GM18505 (cell line): ENCODE data around the gene ZC2HC1B.
A peak's percentile ranks its signal among the peaks of the same experiment; 100 is the strongest.
"Not testable (repeated sequence)": the region's sequence is repeated elsewhere in the genome, so short reads cannot be mapped to it uniquely, and the experiment has no call there.

Experiments
- ATAC-seq: cut with Tn5 transposase; IDR thresholded peaks from one replicate; pipeline ENCODE4 v1.9.1; 2021; ENCODE audit not compliant: unreplicated experiment
- POLR2A ChIP-seq: IDR thresholded peaks from 4 replicates; pipeline ENCODE4 v1.6.1; 2011; ENCODE audit warnings: borderline replicate concordance; ENCODE audit not compliant: insufficient read depth, insufficient read length; ENCODE audit errors: extremely low read depth

Gene ZC2HC1B

DNA sequence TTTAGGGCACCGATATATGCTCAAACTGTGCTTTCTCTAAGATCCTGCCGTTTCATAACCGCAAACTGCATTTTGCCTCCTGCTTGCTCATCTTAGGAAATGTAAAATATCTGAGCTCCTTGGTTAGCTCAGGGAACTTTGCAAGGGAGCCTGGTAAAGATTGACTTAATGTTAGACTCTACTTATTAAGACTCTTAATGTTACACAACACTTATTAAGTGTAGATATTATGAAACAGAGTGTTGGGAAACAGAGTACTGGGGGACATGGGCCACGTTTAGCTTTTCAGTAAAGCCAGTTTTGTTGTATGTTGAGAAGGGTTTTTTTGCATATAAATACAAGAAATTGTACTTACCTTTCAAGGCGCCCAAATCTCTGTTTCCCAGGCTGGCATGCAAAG, 19.2 kb upstream of the ZC2HC1B start:
- ATAC-seq: no peak
- TF ChIP-seq POLR2A: no peak

DNA sequence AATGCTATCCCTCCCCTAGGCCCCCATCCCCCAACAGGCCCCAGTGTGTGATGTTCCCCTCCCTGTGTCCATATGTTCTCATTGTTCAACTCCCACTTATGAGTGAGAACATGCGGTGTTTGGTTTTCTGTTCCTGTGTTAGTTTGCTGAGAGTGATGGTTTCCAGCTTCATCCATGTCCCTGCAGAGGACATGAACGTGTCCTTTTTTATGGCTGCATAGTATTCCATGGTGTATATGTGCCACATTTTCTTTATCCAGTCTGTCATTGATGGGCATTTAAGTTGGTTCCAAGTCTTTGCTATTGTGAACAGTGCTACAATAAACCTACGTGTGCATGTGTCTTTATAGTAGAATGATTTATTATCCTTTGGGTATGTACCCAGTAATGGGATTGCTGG, 12.6 kb upstream of the ZC2HC1B start:
- not testable (repeated sequence) for ATAC-seq

DNA sequence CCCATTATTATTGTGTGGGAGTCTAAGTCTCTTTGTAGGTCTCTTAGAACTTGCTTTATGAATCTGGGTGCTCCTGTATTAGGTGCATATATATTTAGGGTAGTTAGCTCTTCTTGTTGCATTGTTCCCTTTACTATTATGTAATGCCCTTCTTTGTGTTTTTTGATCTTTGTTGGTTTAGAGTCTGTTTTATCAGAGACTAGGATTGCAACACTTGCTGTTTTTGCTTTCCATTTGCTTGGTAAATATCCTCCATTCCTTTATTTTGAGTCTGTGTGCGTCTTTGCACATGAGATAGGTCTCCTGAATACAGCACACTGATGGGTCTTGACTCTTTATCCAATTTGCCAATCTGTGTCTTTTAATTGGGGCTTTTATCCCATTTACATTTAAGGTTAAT, 9.2 kb upstream of the ZC2HC1B start:
- not testable (repeated sequence) for ATAC-seq

DNA sequence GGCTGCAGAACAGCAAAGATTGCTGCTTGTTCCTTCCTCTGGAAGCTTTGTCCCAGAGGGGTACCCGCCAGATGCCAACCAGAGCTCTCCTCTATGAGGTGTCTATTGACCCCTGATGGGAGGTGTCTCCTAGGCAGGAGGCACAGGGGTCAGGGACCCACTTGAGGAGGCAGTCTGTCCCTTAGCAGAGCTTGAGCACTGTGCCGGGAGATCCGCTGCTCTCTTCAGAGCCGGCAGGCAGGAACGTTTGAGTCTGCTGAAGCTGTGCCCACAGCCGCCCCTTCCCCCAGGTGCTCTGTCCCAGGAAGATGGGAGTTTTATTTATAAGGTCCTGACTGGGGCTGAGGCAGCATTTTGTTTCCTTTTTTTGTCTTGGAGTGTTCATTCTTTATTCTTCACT, 7.5 kb upstream of the ZC2HC1B start:
- ATAC-seq: not testable (repeated sequence)

DNA sequence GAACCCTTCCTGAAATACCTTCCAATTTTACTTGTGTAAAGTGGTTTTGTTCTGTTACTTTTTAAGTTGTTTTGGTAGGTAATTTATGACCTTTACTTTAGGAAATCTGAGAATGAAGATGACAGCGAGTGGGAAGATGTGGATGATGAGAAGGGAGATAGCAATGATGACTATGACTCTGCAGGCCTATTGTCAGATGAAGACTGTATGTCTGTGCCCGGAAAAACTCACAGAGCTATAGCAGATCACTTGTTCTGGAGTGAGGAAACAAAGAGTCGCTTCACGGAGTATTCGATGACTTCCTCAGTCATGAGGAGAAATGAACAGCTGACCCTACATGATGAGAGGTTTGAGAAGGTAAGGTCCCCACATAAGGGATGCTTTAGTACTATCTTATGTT, 6.6 kb upstream of the ZC2HC1B start:
- no peak for ATAC-seq
- no peak for TF ChIP-seq POLR2A

DNA sequence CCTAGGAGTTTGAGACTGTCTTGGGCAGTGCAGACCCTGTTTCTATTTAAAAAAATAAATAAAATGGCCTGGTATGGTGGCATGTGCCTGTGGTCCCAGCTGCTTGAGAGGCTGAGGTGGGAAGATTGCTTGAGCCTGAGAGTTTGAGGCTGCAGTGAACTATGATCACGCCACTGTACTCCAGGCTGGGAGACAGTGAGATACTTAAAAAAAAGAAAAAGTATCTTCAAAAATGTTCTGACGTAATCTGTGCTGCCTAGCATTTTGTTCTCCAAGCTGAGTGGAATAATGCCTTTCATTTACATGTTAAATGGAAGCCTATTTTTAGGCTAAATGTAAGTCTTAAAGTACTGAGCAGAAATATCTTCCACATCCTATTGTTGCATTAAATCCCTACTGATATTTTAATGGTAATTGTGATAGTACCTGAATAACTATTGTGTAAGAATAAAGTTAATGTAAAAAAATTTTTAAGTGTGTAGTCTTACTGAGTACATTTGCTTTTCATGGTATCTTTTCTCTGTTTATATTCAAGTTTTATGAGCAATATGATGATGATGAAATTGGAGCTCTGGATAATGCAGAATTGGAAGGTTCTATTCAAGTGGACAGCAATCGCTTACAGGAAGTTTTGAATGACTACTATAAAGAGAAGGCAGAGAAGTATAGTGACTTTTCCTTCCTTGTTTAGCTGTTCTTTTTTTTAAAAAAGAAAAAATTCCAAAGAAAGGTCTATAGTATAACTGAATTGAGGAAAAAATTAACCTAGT, 4.2 kb upstream of the ZC2HC1B start:
- ATAC-seq: no peak
- TF ChIP-seq POLR2A: no peak

DNA sequence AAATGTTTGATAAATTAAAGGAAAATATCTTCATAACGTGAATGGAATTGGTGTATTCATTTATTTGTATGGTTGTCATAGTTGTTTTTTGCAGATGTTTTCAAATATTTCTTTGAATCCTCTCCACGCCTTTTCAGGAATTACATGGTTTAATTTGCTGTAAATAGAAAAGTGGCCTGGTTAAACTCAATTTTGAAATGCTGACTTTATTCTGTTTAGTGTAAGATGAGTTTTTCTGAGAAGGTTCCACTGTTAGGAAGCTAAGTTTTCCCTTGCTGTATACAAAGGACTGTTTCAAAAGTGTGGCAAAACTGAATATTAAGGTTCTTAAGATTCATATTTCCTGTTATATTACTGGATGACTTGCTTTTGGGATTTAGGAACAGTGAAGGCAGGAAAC, 503 bp upstream of the ZC2HC1B start:
- no peak for ATAC-seq
- no peak for TF ChIP-seq POLR2A

DNA sequence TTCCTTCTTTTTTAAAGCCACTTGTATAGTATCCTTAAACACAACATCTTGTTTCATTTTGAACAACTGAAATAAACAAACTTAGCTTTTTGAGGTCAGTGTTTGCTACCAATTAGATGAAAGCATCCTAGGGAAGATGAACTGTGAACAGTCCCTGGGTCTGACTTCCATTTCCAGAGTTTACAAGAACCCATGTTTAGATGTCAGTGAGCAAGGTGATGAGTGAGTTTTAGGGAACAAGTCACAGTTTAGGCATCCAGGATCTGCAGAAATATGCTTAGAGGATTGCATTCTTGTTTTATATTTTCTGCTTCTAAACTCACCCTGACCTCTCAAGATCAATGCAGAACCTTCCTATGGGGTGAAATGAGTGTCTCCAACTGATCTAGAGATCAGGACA, 3.0 kb downstream of the ZC2HC1B start:
- ATAC-seq: no peak
- TF ChIP-seq POLR2A: no peak

DNA sequence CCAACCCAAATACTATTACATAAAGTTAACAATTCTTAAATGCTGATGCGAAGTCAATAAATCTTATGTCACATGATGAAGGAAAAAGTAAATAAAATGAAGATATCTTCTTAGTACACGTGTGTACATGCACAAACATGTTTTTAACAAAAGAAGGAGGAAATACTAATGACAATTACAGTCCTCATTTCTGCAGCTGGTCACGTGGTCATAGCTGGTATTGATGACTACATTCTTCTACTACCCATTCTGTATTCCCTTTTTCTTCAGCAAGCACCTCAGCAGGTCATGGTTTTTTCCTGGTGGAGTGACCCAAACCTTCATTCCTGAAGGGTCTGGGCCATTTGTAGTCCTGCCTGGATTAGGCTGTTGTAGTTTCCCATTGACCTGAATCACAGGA, 4.5 kb downstream of the ZC2HC1B start:
- not testable (repeated sequence) for ATAC-seq

DNA sequence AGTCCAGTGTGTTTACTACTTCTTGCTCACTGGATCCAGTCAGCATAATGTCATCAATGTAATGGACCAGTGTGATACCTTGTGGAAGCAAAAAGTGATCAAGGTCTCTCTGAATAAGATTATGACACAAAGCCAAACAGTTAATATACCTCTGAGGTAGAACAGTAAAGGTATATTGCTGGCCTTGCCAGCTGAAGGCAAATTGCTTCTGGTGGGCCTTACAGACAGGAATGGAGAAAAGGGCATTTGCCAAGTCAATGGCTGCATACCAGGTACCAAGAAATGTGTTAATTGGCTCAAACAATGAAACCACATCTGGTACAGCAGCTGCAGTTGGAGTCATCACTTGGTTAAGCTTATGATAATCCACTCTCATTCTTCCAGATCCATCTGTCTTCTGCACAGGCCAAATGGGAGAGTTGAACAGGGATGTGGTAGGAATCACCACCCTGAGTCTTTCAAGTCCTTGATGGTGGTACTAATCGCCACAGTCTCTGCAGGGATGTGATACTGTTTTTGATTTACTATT, 7.0 kb downstream of the ZC2HC1B start:
- ATAC-seq: not testable (repeated sequence)

DNA sequence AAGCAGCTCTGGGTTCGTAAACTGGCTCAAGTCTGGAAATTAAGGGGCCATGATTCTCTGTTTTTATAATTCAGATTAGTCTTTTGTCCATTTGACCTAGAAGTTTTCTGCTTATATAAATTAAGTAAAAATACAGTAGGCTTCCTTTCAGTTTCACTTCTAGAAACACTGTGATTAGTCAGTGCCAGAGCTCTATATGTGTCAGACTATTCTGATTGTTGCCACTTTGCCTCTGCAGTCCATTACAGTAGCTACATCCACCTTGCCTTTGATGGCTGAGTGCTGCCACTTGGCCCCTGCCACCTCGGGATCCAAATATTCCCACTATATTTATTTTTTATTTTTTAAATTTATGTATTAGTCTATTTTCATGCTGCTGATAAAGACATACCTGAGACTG, 7.9 kb downstream of the ZC2HC1B start:
- ATAC-seq: peak; percentile 90
- no peak for TF ChIP-seq POLR2A

DNA sequence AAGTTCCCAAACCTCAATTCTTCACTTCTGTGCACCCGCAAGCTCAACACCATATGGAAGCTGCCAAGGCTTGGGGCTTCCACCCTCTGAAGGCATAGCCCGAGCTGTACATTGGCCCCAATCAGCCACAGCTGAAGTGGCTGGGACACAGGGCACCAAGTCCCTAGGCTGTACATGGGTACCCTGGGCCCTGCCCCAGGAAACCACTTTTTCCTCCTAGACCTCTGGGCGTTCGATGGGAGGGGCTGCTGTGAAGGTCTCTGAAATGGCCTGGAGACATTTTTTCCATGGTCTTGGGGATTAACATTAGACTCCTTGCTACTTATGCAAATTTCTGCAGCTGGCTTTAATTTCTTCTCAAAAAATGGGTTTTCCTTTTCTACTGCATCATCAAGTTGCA, 9.3 kb downstream of the ZC2HC1B start:
- ATAC-seq: not testable (repeated sequence)

DNA sequence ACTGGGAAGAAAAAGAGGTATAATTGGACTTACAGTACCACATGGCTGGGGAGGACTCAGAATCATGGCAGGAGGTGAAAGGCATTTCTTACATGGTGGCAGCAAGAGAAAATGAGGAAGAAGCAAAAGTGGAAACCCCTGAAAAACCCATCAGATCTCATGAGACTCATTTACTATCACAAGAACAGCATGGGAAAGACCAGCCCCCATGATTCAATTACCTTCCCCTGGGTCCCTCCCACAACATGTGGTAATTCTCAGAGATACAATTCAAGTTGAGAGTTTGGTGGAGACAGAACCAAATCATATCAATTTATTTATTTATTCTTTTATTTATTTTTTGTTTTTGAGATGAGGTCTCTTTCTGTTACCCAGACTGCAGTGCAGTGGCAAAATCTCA, 10.2 kb downstream of the ZC2HC1B start:
- not testable (repeated sequence) for ATAC-seq

DNA sequence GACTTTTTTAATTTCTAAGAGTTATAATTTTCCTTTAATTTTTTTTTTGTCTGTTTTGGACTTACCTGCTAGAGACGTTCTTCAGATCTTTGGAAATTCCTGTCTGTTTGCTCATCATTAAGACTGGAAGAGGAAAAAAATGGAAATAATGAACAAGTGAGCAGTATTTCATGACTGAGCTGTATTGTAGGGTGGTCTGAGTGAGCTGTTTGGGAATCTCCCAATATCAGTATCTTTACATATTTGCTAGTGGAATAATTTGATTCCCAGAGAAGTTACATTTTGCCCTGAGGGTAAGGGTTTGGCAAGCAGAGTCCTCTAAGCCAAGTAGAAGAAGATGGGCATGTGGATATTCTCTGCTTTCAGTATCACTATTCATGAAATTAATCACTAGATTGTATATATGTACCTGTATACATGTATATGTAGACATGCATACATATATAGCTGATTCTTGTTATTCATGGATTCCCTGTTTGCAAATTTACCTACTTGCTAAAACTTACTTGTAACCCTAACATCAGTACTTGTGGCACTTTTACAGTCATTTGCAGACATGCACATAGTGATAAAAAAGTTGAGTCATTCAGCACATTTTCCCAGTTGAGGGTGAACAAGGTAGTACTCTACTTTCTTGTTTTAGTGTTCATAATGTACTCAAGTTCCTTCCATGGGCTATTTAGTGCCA, 13.5 kb downstream of the ZC2HC1B start:
- no peak for TF ChIP-seq POLR2A
- ATAC-seq: no peak

DNA sequence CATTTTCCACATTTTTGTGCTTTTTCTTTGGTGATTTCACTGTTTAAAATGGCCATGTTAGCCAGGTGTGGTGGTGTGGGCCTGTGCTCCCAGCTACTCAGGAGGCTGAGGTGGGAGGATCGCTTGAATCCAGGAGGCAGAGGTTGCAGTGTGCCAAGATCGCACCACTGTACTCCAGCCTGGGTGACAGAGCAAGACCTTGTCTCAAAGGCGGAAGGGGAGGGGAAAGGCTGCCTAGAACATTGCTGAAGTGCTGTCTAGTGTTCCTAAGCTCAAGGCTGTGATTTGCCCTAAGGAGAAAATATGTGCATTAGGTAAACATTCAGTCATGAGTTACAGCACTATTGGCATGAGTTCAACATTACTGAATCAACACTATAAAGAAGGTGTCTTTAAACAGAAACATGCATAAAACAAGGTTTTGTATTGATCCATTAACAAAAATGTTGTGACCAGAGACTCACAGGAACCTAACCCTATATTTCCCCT, 14.0 kb downstream of the ZC2HC1B start:
- no peak for TF ChIP-seq POLR2A
- ATAC-seq: no peak
